Progenitor cell of endocrine pancreas (in vitro differentiated cells): ENCODE measurements around the gene METTL25. TPM values are rescaled to one million over a fixed set of nuclear protein-coding genes. Genes with fewer than 3 reads are reported as not detected.

ENCODE experiments used
- DNase-seq: peaks from one replicate; pipeline ENCODE4 v3.0.0; 2021; ENCODE audit warnings: low spot score; ENCODE audit not compliant: unreplicated experiment
- H3K27ac Mint-ChIP-seq: 2 replicates; pipeline ENCODE4 v1.8.0; 2021; ENCODE audit warnings: mild to moderate bottlenecking, moderate library complexity, mixed read lengths
- H3K27me3 Mint-ChIP-seq: 2 replicates; pipeline ENCODE4 v1.8.0; 2021; ENCODE audit warnings: mixed read lengths
- H3K36me3 Mint-ChIP-seq: 2 replicates; pipeline ENCODE4 v1.8.0; 2022; ENCODE audit warnings: mixed read lengths; ENCODE audit not compliant: insufficient read depth
- H3K4me1 Mint-ChIP-seq: 2 replicates; pipeline ENCODE4 v1.8.0; 2021; ENCODE audit warnings: low read depth, mixed read lengths
- H3K4me3 Mint-ChIP-seq: 2 replicates; pipeline ENCODE4 v1.8.0; 2021; ENCODE audit warnings: low read depth, mild to moderate bottlenecking, moderate library complexity, mixed read lengths
- H3K9me3 Mint-ChIP-seq: 2 replicates; pipeline ENCODE4 v1.8.0; 2021; ENCODE audit warnings: low read depth, mixed read lengths
- CTCF ChIP-seq: fragments of 200-600 bp; sonication (generic); IDR thresholded peaks from one replicate; pipeline ENCODE4 v1.5.0; 2021; ENCODE audit warnings: antibody characterized with exemption, mild to moderate bottlenecking; ENCODE audit not compliant: unreplicated experiment
- total RNA-seq: library from RNA; stranded (reverse); gene quantifications from 2 replicates; pipeline ENCODE4 v1.2.1, GENCODE V29; 2021

The METTL25 gene
- total RNA-seq, 1 donor from 2014 or later, result 15.8 TPM

GRCh38 chr12:82458101-82458500, 99.8 kb downstream of the METTL25 start:
- Mint-ChIP-seq H3K27me3 (no peaks in the 10 kb centered on the region), H3K27ac (no peak overlapping the region), H3K9me3 (no peaks in the 10 kb centered on the region), H3K4me1 (no peaks in the 10 kb centered on the region), H3K36me3 (peaks cover 6% of the 10 kb centered on the region), H3K4me3 (no peak overlapping the region)
- no peak for TF ChIP-seq CTCF
- DNase-seq, result no peak

- H3K4me1 Mint-ChIP-seq, result no peaks in the 10 kb centered on the region
- no peak overlapping the region for H3K27ac Mint-ChIP-seq
- no peaks in the 10 kb centered on the region for H3K27me3 Mint-ChIP-seq
- peaks cover 6% of the 10 kb centered on the region for H3K36me3 Mint-ChIP-seq
- H3K9me3 Mint-ChIP-seq, result no peaks in the 10 kb centered on the region
- DNase-seq, result no peak
- TF ChIP-seq CTCF, result no peak
- no peak overlapping the region for H3K4me3 Mint-ChIP-seq
Observed at GRCh38 chr12:82461393-82461792, 103.1 kb downstream of the METTL25 start.

- no peaks in the 10 kb centered on the region for H3K4me1 Mint-ChIP-seq
Observed at GRCh38 chr12:82461836-82462235, 103.5 kb downstream of the METTL25 start.

GRCh38 chr12:82468563-82468962, 110.2 kb downstream of the METTL25 start:
- no peaks in the 10 kb centered on the region for H3K4me1 Mint-ChIP-seq
- no peak overlapping the region for H3K4me3 Mint-ChIP-seq
- H3K27ac Mint-ChIP-seq, result no peak overlapping the region
- no peak for TF ChIP-seq CTCF
- no peaks in the 10 kb centered on the region for H3K27me3 Mint-ChIP-seq
- H3K36me3 Mint-ChIP-seq, result peaks cover 1% of the 10 kb centered on the region
- no peaks in the 10 kb centered on the region for H3K9me3 Mint-ChIP-seq
- DNase-seq, result no peak

More at GRCh38 chr12:82461836-82462235, 103.5 kb downstream of the METTL25 start:
- Mint-ChIP-seq H3K9me3 (no peaks in the 10 kb centered on the region), H3K4me3 (no peak overlapping the region), H3K27me3 (no peaks in the 10 kb centered on the region), H3K36me3 (peaks cover 6% of the 10 kb centered on the region), H3K27ac (no peak overlapping the region)
- TF ChIP-seq CTCF, result no peak
- no peak for DNase-seq

- Mint-ChIP-seq H3K36me3 (peaks cover 1% of the 10 kb centered on the region), H3K4me1 (no peaks in the 10 kb centered on the region), H3K9me3 (no peaks in the 10 kb centered on the region), H3K27me3 (no peaks in the 10 kb centered on the region), H3K27ac (no peak overlapping the region), H3K4me3 (no peak overlapping the region)
- DNase-seq, result no peak
- TF ChIP-seq CTCF, result no peak
Observed at GRCh38 chr12:82470906-82471512, 112.7 kb downstream of the METTL25 start.
